Fibroblast of skin of abdomen (primary cell): ENCODE results near the gene C17orf78.
"Not testable (repeated sequence)": the region's sequence is repeated elsewhere in the genome, so short reads cannot be mapped to it uniquely, and the experiment has no call there.

Experiments used
- DNase-seq: peaks from one replicate; pipeline ENCODE4 v3.0.0-alpha.2; 2013

Gene C17orf78

GRCh38 chr17:37440424-37440823 is 64.6 kb downstream of the C17orf78 start:
- no peak for DNase-seq

- not testable (repeated sequence) for DNase-seq
These were observed 65.7 kb downstream of the C17orf78 start for GRCh38 chr17:37441369-37442014.
